Thoracic aorta (tissue), 2 donors: ENCODE results near the gene RALGPS2. TPM values are rescaled to one million over a fixed set of nuclear protein-coding genes. Genes with fewer than 3 reads are reported as not detected.

Source experiments
- ATAC-seq: fragments of 150-250 bp; one replicate; pipeline ENCODE4 v1.8.0; 2017; ENCODE audit warnings: low read depth; ENCODE audit not compliant: insufficient number of reproducible peaks, low FRiP score
- DNase-seq: peaks from one replicate; pipeline ENCODE4 v3.0.0-alpha.2; 2020; ENCODE audit warnings: low spot score
- H3K27ac ChIP-seq, 2 donors: fragments of 200-600 bp; sonication (generic); 1 replicate in 1 of 2; 2 replicates in 1 of 2; pipeline ENCODE4 v1.5.1; 2016; ENCODE audit warnings: mild to moderate bottlenecking in 2 of 2, moderate library complexity in 2 of 2
- H3K27me3 ChIP-seq: fragments of 200-600 bp; sonication (generic); replicated peaks from 2 replicates; pipeline ENCODE4 v1.6.0; 2016; ENCODE audit warnings: mild to moderate bottlenecking; ENCODE audit not compliant: insufficient read depth
- H3K36me3 ChIP-seq: fragments of 200-600 bp; sonication (generic); one replicate; pipeline ENCODE4 v1.5.1; 2016
- H3K4me1 ChIP-seq, 2 donors: fragments of 200-600 bp; sonication (generic); 1 replicate in 1 of 2; 2 replicates in 1 of 2; pipeline versions ENCODE4 v1.5.1 to v1.6.0; 2016; ENCODE audit warnings: low read depth in 2 of 2, mild to moderate bottlenecking in 1 of 2; ENCODE audit not compliant: control insufficient read depth in 1 of 2
- H3K4me3 ChIP-seq: fragments of 200-600 bp; sonication (generic); 2 replicates; pipeline ENCODE4 v1.5.1; 2016; ENCODE audit warnings: mild to moderate bottlenecking
- H3K9me3 ChIP-seq: fragments of 200-600 bp; sonication (generic); 2 replicates; pipeline ENCODE4 v1.5.1; 2016
- CTCF ChIP-seq: fragments of 200-600 bp; sonication (generic); IDR thresholded peaks from one replicate; pipeline ENCODE4 v1.5.1; 2019; ENCODE audit warnings: antibody characterized with exemption
- total RNA-seq, 2 donors: library from RNA; depleted of rRNA; stranded (reverse); fragments of >200 nt; gene quantifications; one replicate each; pipeline versions ENCODE4 v1.1.0 to v1.2.3, GENCODE V29; 2016

The RALGPS2 gene
- total RNA-seq, 2 donors from 2014 or later: 4.9 to 9.5 TPM

- Histone ChIP-seq H3K27ac (no peak overlapping the region), H3K4me3 (no peak overlapping the region), H3K4me1 (no peaks in the 10 kb centered on the region), H3K27me3 (no peaks in the 10 kb centered on the region), H3K9me3 (no peaks in the 10 kb centered on the region), H3K36me3 (no peaks in the 10 kb centered on the region)
- no peak for DNase-seq
- no peak for ATAC-seq
- TF ChIP-seq CTCF: no peak
Observed at GRCh38 chr1:178808529-178808928, 83.5 kb downstream of the RALGPS2 start.

GRCh38 chr1:178810585-178810984 is 85.5 kb downstream of the RALGPS2 start:
- DNase-seq (no peak), ATAC-seq (no peak)
- Histone ChIP-seq H3K4me3 (no peak overlapping the region), H3K27me3 (no peaks in the 10 kb centered on the region), H3K27ac (no peak overlapping the region), H3K9me3 (no peaks in the 10 kb centered on the region), H3K36me3 (no peaks in the 10 kb centered on the region), H3K4me1 (no peaks in the 10 kb centered on the region)
- no peak for TF ChIP-seq CTCF

- TF ChIP-seq CTCF: no peak
- no peak overlapping the region for H3K27ac ChIP-seq
- no peaks in the 10 kb centered on the region for H3K36me3 ChIP-seq
- no peak for ATAC-seq
- H3K4me1 ChIP-seq: no peaks in the 10 kb centered on the region
- no peak for DNase-seq
- H3K4me3 ChIP-seq: no peak overlapping the region
- H3K27me3 ChIP-seq: no peaks in the 10 kb centered on the region
- H3K9me3 ChIP-seq: no peaks in the 10 kb centered on the region
Observed at GRCh38 chr1:178818416-178818815, 93.4 kb downstream of the RALGPS2 start.

- ATAC-seq (no peak), DNase-seq (no peak)
- Histone ChIP-seq H3K4me3 (no peak overlapping the region), H3K27me3 (no peaks in the 10 kb centered on the region), H3K4me1 (no peaks in the 10 kb centered on the region), H3K36me3 (no peaks in the 10 kb centered on the region), H3K9me3 (no peaks in the 10 kb centered on the region), H3K27ac (no peak overlapping the region)
- TF ChIP-seq CTCF: no peak
Observed at GRCh38 chr1:178819123-178819522, 94.1 kb downstream of the RALGPS2 start.

- no peaks in the 10 kb centered on the region for H3K9me3 ChIP-seq
- H3K4me3 ChIP-seq: no peak overlapping the region
- no peaks in the 10 kb centered on the region for H3K36me3 ChIP-seq
- H3K27me3 ChIP-seq: no peaks in the 10 kb centered on the region
- TF ChIP-seq CTCF: no peak
- no peak for ATAC-seq
- no peaks in the 10 kb centered on the region for H3K4me1 ChIP-seq
- no peak for DNase-seq
- no peak overlapping the region for H3K27ac ChIP-seq
Observed at GRCh38 chr1:178821134-178821866, 96.3 kb downstream of the RALGPS2 start.
